Iris pigment epithelial cell (primary cell): ENCODE data around the gene ZRANB3.
"Not testable (repeated sequence)": the region's sequence is repeated elsewhere in the genome, so short reads cannot be mapped to it uniquely, and the experiment has no call there.

Source experiments
- DNase-seq: peaks from one replicate; pipeline ENCODE4 v3.0.0-alpha.2; 2011; ENCODE audit warnings: low read depth

ZRANB3 gene

DNA sequence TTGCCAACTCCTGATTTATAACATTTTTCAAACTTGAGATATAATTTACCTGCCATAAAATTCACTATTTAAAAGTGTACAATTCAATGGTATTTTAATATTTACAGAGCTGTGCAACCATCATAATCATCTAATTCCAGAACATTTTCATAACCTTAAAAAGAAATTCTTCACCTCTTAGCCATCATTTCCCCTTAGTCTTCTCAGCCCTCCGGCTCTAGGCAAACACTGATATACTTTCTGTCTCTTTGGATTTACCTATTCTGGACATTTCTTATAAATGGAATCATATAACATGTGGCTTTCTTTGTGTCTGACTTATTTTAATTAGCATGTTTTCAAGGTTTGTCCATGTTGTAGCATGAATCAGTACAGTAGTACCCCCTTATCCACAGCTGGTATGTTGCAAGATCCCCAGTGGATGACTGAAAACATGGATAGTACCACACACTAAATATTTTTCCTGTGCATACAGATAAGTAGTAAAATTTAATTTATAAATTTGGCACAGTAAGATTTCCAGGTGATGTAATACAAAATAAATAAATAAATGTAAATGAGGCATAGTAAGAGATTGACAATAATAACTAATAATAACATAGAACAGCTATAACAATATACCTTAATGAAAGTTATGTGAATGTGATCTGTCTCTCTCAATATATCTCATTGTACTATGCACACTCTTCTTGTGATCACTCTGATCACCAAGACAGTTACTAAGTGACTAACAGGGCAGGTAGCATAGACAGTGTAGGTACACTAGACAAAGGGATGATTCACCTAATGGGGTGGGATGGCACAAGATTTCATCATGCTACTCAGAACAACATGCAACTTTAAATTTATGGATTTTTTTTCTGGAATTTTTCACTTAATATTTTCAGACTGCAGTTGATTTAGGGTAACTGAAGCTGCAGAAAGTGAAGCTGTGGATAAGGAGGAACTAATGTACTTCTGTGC, 405.8 kb downstream of the ZRANB3 start:
- peak; percentile 50 for DNase-seq

DNA sequence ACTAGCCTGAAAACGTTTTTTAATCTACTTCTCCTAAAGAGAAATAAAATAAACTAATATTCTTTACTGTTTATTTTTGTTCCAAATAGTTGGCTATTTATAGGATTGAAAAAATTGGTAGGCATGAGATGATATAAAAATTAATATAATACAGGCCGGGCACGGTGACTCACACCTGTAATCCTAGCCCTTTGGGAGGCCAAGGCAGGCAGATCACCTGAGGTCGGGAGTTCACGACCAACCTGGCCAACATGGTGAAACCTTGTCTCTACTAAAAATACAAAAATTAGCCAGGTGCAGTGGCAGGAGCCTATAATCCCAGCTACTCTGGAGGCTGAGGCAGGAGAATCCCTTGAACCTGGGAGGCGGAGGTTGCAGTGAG, 409.4 kb downstream of the ZRANB3 start:
- DNase-seq: not testable (repeated sequence)

GRCh38 chr2:135121016-135121657, 409.9 kb downstream of the ZRANB3 start:
- no peak for DNase-seq

DNA sequence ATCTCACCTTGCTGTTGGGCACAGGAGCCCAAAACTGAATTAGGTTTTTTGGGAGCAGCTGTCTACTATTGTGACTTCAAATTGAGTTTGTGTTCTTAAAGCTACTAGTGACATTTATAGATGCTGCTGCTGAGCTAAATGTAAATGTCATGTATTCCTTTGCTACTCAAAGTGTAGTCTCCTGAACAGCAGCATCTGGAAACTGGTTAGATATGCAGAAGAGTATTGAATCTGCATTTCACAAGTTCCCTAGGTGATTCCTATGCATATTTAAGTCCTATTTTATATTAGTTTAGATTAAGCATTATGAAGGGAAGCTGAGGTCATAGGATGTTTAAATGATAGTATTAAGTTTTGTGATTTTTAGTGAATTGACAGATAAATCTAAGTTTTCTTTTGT, 411.4 kb downstream of the ZRANB3 start:
- DNase-seq: no peak

- DNase-seq: no peak
These were observed 417.7 kb downstream of the ZRANB3 start for GRCh38 chr2:135113322-135113721.

- DNase-seq: not testable (repeated sequence)
These were observed 425.3 kb downstream of the ZRANB3 start for GRCh38 chr2:135105513-135106316.

DNA sequence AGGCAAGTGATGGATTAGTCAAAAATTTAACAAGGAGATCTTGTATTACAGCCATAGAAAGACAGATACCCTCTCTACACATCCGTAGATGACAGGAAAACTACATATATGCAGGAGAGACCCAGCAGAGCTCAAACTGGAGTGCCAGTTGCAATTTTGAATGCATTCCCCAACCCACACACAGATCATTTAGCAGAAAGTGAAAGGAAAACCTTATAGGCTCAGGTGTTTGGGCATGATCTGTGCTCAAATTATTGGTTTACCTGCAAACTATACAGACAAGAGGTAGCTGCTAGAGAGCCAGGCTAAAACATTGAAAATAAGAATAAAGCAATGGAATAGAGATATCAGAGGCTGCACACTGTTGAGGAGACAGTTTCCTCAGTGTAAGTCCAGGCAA, 427.2 kb downstream of the ZRANB3 start:
- no peak for DNase-seq

DNA sequence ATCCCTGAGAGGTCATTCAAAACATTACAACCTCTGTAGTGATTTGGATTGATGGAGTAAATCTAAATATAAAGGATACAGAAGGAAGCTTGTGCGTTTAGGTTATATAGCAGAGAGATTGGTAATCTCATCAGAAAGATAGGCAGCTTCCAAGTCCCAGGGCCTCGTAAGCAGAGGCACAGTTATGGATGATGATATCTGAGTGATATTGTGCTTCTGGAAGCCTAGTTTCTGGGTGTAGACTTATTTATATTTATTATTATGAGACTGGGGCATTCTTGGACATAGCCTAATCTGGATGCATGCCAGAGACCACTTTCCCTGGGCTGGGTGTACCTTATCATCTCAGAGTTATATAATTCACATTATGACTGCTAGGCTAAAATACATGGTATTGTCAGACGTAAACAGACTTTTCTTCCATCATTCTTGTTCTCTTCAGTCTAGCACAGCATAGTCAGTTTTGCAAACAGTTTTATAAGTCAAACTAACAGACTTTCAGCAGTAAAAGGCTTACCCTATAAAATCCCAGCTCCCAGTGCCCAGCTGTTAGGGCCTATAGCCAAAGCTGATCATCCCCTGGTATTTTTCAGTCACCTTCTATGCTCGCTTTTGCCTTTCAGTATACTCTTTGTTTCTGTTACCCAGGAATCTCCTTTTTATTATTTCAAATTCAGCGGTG, 431.1 kb downstream of the ZRANB3 start:
- no peak for DNase-seq

GRCh38 chr2:135097532-135098231, 433.3 kb downstream of the ZRANB3 start:
- DNase-seq: no peak

- peak; percentile 69 for DNase-seq
These were observed 434.2 kb downstream of the ZRANB3 start for GRCh38 chr2:135096665-135097446.

GRCh38 chr2:135095591-135095990, 435.4 kb downstream of the ZRANB3 start:
- DNase-seq: peak; percentile 52

DNA sequence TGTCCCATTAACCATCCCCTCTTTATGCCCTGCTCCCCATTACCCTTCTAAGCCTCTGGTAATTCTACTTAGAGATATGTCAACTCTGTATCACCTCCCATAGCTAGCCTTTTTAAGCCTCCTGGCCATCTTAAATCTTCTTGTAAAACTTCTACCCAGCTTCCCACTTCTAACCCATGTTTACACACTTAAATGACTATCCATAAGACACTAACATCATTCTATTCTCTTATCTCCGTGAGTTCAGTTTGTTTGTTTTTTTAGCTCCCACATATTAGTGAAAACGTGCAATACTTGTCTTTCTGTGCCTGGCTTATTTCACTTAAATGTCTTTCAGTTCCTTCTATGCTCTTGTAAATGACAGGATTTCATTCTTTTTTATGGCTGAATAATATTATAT, 436.5 kb downstream of the ZRANB3 start:
- no peak for DNase-seq

- DNase-seq: no peak
These were observed 437.2 kb downstream of the ZRANB3 start for GRCh38 chr2:135093670-135094330.

GRCh38 chr2:135093193-135093592, 437.8 kb downstream of the ZRANB3 start:
- DNase-seq: peak; percentile 40

- no peak for DNase-seq
These were observed 439.3 kb downstream of the ZRANB3 start for GRCh38 chr2:135091681-135092080.

GRCh38 chr2:135089597-135089996, 441.4 kb downstream of the ZRANB3 start:
- DNase-seq: not testable (repeated sequence)
